Stimulated activated CD4-positive, alpha-beta T cell treated with anti-CD3 and anti-CD28 coated beads, Interleukin-2, amount 100 ng/mL, for 4 hours (primary cell): ENCODE data around the gene DCAF11.

ENCODE experiments used
- DNase-seq: peaks from one replicate; pipeline ENCODE4 v3.0.0-alpha.2; 2020; ENCODE audit warnings: low read depth

Gene DCAF11

DNA sequence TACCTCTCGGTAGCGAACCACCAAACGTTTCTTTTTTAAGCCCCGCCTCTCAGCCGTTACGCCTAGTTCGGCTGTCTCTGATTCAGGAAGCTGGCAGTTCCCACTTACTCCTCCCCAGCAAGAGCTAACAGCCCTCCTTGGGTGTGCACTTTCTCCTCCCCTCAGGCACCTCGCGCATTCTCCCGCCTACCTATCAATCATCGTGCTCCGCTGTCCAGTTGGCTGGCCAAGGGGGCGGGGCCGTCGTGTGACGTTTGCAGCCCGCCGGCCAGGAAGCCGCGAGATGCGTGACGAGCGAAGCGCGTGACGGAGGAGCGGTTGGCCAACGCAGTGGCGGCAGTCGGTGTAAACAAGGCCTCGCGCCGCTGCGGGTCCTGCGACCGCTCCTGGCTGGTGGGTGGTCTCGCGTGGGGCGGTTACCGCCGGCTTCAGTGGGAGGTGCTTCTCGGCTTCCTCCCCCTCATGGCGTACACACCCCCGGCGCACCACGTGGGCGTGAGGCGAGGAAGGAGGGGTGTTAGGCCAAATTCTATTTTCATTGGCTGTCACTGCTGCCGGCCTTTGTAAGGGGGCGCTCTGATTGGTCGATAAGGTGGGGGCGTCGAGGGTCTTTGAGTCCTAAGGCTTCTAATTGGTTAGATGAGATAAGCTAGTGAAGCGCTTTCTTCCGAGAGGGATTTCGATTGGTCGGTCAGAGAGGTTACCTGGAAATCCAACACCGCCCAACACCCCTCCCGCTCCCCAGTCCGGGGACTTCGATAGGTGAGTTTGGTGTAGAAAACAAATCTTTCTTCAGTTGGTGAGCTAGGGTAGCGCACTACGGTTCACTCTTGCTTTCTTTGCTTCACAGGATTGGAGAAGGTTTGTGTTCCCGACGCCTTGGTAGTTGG, at the start of gene DCAF11, which contains the start of gene NRL:
Gene DCAF11 (plus strand): TSS at position 246 of the 890 bp plus-strand sequence. CDS start 818 bp downstream, outside the sequence.
Gene NRL (minus strand): TSS at position 418 of the 890 bp plus-strand sequence. CDS start 32,101 bp downstream, outside the sequence.
- DNase-seq = peak; percentile 99

DNA sequence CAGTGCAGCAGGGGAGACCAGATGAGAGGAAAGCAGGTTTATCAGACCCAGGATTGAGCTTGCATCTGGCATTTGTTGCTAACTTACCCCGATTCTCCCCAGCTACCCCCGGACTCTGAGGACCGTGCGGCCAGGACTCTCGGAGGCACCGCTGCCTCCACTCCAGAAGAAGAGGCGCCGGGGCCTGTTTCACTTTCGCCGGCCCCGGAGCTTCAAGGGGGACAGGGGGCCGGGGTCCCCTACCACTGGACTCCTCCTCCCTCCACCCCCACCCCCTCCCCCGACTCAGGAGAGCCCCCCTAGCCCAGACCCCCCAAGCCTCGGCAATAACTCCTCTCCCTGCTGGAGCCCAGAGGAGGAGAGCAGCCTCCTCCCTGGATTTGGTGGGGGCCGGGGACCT, 49.7 kb upstream of the DCAF11 start:
- no peak for DNase-seq

DNA sequence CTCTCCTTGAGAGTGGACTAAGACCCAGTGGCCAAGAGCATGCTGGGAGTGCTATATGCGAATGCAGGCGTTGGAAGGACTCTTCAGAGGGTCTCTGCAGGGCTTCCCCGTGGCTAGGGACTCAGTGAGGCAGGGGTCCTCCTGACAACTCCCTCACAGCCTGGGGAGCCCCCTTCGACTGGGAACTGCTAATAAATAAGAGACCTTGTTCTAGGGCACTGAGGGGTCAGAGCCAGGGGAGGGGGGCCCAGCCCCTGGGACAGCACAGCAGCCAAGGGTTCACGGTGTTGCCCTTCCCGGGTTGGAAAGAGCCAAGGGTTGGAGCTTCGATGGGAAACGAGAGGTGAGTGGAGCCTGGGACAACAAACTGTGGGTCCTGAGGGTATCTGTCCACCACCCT, 49.2 kb upstream of the DCAF11 start:
- no peak for DNase-seq

DNA sequence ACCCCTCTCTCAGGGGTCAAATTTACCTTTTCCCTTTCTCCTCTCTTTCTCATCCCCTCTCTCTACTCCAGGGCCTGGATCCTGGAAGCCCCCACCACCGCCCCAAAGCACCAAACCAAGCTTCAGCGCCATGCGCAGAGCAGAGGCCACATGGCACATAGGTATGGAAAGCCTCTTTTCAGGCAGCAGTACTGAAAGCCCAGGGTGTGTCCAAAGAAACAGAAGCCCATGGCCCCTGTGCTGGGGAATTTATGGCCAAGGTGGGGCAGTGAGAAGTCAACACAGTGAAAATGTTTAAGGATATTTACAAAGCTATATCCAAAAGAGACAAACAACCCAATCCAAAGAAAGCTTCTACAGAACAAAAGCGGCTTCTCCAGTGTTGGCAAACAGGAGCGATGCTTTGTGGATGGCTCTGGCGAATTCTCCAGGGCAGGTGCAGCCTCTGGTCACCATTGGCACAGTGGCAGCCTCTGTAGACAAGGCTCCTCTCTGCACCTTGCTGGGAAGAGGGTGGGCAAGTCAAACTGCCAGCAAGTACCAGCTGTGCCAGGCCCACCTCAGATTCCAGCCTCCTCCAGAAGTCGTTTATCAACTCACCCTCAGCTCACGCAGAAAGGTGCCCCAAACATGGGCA, 48.0 kb upstream of the DCAF11 start:
- DNase-seq = no peak

DNA sequence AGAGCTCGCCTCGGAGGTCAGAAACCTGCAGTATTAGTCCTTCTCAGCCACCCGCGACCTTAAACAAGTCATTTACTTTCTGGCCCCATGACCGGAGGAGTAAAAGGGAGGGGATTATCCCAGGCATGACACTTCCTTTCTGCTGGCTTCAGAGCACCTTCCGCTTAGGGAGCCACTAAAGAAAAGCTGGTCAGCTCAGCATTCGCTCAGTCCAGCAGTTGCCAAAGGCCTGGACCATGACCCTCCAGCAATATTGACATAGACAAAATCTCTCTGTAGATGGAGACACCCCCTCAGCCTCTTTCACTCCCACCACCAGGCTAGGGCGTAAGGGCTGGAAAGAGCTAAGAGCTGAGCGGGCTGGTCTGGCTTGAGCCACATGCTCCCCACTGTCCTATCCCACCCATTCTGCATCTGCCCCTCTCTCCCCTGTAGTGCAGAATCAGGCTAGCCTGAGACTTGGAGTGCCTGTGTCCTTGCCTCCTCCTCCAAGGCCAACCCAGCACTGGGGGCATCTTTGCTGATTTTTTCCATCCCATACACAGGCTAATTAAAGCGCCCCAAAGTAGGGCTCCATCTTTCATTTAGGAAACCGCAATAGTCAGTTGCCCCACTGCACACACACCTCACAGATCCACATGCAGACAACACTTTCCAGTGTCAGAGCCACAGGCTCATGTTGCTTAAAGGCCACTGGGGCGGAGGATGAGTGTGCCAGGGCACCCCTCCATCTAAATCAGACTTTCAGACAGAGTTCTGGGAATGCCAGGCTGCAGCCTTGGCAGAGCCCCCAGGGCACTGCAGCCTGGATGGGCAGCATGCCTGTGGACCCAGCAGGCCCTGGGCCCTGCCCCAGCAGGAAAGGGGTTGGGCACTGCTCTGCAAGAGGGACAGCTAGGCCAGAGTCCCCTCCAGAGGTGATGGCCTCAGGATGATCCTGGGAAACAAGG, 47.2 kb upstream of the DCAF11 start:
- no peak for DNase-seq

DNA sequence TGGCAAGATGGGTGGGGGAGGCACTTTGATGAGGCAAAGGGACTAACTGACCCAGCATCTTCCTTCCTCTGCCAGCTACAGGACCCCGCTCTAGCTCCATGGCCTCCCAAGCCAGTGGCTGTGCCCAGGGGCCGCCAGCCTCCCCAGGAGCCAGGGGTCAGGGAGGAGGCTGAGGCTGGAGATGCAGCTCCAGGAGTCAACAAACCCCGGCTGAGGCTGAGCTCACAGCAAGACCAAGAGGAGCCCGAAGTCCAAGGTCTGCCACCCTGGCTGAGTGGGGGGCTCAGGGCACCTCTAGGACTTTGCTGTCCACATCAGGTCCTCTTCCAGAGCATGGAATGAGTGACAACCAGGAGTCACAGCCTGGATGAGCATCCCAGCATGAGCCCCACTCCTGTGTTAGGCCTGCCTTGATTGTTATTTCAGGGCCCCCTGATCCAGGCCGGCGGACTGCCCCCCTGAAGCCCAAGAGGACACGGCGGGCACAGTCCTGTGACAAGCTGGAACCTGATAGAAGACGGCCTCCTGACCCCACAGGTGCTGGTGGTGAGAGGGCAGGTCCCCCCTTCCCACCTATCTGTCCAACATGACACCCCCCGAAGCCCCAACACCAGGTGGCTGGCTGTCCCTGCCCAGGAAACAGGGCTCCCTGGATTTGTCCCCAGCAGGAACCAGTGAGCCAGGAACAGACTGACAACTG, 45.7 kb upstream of the DCAF11 start:
- no peak for DNase-seq

DNA sequence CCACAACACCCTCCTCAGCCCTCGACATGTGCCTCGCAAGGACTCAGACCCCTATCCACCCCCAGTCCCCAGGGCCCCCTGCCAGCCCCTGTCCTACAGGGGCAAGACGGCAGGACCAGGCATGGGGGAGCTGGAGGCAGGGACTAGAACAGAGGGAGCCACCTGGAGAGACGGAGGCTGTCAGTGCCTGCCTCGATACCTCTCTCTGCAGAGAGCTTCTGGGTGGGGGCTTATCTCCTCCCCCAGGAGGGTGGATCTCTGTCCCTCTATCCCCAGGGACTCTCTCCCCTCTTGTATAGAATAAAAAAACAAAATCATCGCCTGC, 45.2 kb upstream of the DCAF11 start:
- no peak for DNase-seq

DNA sequence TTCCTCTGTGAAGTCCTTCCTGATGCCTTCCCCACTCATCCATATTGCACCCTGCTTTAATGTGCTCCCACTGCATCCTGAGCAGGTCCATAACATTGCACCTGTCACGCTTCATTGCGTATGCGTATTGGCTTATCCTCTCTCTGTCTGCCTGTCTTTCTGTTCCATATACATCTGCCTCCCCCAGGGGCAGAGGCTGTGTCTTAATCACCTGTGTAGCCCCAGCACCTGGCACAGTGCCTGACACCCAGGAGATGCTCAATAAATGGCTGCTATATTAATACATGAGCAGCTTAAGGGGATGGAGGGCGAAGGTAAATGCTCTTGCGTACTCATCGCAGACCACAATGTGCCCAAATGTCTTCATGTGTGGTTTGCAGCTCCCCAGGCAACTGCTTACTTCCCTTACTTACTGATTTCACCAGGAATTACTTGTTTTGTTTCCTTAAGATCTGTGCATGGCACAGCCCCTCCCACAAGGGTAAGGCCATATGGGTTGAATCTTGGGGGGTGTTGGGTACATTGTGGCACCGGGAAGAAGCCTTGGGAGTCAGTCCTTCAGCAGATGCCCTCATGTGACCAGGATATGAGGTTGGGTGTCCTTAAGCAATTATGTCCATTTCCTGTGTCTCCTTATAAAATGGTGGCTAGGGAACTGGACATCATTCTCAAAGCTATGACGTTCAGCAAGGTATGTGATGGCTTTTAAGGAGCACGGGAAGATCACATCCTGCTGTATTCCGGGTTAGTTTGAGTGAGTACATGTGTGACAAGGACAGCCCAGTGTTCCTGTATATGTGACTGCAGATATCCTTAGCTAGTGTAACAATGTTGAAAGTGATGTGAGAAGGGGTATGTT, 44.1 kb upstream of the DCAF11 start:
- no peak for DNase-seq

DNA sequence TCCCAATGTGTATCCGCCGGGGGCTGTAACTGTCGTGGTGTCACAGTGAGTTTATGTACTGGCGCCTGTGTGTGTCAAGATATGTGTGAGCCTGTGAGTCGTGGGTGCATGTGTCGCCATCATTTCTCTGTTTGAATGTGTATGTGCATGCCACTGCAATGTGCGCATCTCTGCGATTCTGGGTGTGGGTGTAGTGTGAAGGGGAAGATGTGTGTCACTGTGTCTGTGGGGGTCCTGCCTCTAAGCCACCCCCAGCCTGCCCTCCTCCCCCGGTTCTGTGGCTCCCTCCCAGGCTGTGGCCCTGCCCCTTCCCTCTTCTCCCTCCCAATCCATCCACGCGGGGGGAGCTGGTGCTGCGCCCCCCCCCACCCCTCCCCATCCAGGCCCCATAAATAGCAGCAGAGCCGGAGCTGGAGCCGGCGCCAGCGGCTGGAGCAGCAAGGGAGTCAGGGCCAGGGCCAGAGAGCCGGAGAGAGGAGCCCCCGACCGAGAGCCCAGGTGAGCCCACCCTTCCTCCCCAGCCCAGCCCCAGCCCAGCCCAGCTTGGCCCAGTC, 43.4 kb upstream of the DCAF11 start, which contains the start of gene CPNE6:
Gene CPNE6 (plus strand): TSS at position 419 of the 554 bp plus-strand sequence. CDS start 1,375 bp downstream, outside the sequence.
- DNase-seq = no peak

DNA sequence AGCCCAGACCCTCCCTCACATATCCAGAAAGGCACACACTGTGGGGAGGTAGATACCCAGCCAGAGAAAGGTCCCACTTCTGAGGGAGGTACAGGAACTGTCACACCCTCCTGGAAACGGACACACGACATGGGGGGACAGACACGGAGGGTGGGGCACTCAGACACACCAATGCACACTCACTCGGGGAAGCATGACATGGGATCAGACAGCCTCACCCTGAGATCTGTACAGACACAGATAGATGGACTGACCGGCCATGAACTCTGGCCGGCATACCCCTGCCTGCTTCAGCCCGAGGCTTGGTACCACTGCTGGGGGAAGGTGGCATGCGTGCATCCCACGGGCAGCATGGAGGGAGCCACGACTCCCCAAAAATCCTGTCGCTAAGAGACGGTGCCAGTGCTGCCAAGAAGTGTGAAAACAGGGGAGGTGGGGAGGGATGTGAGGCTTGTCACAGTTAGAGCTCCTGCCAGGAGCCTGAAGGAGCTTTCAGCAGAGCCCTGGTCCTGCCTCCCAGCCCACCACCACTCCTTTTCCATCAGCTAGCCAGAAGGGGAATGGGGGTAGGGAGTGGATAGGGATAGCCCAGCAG, 42.6 kb upstream of the DCAF11 start:
- no peak for DNase-seq

DNA sequence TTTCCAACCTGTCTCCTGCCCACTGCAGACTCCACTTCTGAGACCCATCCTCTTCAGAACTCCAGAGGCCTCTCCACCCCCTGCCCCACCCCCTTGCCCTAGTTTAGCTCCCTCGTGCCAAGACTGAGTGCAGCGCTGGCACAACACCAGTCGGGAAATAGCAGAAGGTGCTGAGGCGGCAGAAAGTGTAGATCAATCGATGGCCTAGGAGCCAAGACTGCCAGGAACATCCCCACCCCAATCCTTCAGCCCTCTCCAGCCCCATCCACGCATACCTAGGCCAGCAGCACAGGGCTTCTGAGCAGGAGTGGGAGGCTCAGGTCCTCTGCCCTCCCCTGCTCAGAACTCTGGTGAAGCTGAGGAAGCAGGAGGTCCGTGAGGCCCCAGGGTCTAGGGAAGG, 42.1 kb upstream of the DCAF11 start:
- no peak for DNase-seq

DNA sequence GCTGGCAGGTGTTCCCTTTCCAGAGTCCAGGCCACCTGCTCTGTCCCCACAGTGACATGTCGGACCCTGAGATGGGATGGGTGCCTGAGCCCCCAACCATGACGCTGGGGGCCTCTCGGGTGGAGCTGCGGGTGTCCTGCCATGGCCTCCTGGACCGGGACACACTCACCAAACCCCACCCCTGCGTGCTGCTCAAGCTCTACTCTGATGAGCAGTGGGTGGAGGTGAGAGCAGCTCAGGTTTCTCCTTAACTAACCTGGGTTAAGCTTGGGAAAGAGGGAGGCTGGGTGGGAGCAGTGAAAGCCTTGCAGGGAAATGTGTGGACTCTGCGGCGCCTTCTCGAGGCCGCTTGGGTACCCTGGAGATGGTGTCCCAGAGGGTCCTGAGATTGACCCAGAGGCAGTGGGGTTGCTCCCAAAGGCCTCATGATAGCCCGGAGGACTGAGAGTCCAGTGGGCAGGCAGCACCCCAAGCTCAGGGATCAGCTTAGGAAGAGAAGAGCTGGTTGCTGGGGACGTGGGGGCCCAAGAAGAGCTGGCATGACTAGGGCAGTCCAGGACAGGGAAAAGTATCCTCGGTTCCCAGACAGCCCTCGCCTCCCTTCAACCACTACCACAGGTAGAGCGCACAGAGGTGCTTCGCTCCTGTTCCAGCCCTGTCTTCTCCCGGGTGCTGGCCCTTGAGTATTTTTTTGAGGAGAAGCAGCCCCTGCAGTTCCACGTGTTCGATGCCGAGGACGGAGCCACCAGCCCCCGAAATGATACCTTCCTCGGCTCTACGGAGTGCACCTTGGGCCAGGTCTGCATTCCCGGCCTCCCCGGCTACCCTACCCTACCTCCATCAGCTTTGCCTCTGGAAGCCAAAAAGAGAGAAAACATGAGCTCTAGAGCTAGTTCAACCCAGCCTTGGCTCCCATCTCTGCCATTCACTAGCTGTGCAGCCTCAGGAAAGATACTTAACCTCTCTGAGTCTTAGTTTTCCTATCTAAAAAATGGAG, 41.4 kb upstream of the DCAF11 start:
- DNase-seq = no peak

DNA sequence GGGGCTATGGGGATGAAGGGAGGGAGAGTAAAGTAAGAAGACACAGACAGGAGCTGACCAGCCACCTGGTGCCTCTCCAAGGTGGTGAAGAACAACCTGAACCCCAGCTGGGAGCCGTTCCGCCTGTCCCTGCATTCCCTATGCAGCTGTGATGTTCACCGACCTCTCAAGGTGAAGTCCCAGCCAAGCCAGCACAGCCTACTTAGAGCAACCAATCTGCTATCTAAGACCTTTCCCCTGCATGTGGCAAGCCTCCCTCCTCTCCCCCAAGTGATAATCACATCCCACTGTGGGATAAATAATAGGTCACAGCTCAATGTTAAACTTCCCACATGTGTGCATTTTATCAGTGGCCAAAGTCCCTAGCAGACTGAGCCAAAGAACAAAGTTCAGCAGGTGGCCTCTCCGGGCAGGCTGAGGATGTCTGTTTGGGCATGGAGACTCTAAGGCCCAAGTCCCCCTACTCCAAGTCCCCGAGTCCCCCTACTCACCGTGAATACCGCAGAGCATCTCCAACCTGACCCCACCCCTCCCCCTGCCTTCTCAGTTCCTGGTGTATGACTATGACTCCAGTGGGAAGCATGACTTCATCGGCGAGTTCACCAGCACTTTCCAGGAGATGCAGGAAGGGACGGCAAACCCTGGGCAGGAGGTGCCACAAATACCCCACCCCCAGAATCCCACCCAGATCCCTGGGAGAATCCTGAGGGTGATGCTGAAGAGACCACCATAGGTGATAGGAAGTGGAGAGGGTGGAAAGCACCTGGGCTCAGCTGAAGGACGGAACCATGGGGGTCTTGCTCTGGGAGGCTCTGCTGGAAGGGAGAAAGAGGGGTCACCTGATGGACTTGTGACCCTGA, 39.7 kb upstream of the DCAF11 start:
- no peak for DNase-seq

DNA sequence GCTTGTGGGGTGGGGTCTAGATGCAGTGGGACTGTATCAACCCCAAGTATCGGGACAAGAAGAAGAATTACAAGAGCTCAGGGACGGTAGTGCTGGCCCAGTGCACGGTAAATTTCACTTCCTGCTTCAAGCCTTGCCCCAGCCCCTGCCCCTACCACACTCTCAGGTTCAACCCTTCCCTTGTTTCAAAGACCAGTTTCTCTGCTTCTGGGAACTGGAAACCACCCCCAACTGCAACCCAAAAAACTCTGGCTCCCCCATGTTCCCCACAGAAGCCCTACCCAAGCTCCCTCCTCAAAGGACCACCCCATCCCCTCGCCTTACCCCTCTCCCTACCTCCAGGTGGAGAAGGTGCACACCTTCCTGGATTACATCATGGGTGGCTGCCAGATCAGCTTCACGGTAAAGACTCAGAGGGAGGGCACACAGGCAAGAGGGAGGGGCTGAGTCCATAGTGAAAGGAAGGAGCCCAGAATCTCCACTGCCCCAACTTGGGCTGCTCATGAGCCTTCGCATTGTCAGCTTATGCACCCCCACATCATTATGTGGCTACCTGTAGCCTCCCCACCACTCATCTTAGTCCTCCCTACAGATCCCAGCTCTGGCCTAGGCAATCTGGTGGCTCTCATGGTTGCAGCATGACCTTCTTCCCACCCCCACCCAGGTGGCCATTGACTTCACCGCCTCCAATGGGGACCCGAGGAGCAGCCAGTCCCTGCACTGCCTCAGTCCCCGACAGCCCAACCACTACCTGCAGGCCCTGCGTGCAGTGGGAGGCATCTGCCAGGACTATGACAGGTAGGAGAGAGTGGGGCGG, 38.9 kb upstream of the DCAF11 start:
- no peak for DNase-seq

DNA sequence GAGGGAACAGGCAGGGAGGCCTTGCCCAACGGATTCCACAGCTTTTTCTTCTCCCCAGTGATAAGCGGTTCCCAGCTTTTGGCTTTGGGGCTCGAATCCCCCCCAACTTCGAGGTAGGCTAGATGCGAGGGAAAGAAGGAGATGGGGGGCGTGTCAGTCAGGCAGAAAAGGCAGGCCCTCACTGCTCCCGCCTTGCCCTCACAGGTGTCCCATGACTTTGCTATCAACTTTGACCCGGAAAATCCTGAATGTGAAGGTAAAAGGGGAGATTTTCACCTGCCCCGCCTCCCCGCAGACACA, 38.3 kb upstream of the DCAF11 start:
- DNase-seq = no peak

DNA sequence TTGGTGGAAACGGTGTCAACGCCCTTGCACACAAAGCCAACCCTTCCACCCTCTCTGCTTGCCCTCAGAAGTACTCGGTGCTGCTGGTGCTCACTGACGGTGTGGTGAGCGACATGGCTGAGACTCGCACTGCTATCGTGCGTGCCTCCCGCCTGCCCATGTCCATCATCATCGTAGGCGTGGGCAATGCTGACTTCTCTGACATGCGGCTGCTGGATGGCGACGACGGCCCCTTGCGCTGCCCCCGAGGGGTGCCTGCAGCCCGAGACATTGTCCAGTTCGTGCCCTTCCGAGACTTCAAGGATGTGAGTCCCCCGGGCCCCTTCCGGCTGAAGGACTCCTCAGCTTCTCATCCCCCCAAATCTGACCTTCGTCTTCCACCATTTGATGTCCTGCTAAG, 37.5 kb upstream of the DCAF11 start:
- DNase-seq = no peak

DNA sequence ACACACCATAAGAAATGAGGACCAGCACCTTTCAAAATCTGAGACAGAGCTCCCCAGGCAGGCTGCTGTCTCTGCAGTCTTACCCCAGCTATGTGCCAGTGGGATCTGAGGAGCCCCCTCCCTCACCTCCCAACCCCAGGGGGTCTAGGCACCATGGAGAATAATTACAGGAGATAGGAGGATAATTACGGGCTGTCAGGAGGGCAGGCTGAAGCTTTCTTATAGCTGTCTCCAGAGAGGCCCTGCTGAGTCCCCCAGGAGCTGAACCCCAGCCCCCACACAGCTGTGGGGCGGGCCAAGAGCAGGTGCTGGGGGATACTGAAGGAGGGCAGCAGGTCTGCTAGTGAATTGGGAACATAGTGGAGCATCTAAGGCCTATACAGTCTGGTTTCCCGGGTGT, 36.4 kb upstream of the DCAF11 start:
- no peak for DNase-seq
